MM.1S (cell line): Measurements from ENCODE around the gene AQP1.

Experiments used
- DNase-seq: peaks from one replicate; pipeline ENCODE4 v3.0.0-alpha.2; 2015
- H2AFZ ChIP-seq: fragments of 300-600 bp; sonication (generic); 2 replicates; pipeline ENCODE4 v1.6.0; 2016; ENCODE audit warnings: antibody characterized with exemption, low read length
- H3F3A ChIP-seq: fragments of 300-600 bp; sonication (generic); 2 replicates; pipeline ENCODE4 v1.6.1; 2016; ENCODE audit warnings: mild to moderate bottlenecking, antibody characterized with exemption, low read length, moderate library complexity, mixed read lengths; ENCODE audit not compliant: insufficient read depth
- H3K27ac ChIP-seq: fragments of 300-600 bp; sonication (generic); 2 replicates; pipeline ENCODE4 v1.5.1; 2016; ENCODE audit warnings: mild to moderate bottlenecking, low read length
- H3K27me3 ChIP-seq: fragments of 300-600 bp; sonication (generic); replicated peaks from 2 replicates; pipeline ENCODE4 v1.6.0; 2016; ENCODE audit warnings: low read length; ENCODE audit not compliant: insufficient read depth
- H3K36me3 ChIP-seq: fragments of 300-600 bp; sonication (generic); replicated peaks from 2 replicates; pipeline ENCODE4 v1.6.1; 2016; ENCODE audit warnings: mild to moderate bottlenecking, low read length, mixed read lengths; ENCODE audit not compliant: insufficient read depth
- H3K4me1 ChIP-seq: fragments of 300-600 bp; sonication (generic); 2 replicates; pipeline ENCODE4 v1.6.1; 2016; ENCODE audit warnings: low read length, mixed read lengths
- H3K4me2 ChIP-seq: fragments of 300-600 bp; sonication (generic); 2 replicates; pipeline ENCODE4 v1.6.0; 2016; ENCODE audit warnings: low read depth, low read length
- H3K4me3 ChIP-seq: fragments of 300-600 bp; sonication (generic); 2 replicates; pipeline ENCODE4 v1.5.1; 2016; ENCODE audit warnings: low read length, mixed read lengths
- H3K79me2 ChIP-seq: fragments of 300-600 bp; sonication (generic); 2 replicates; pipeline ENCODE4 v1.6.1; 2016; ENCODE audit warnings: mixed run types, low read length, mixed read lengths
- H3K9ac ChIP-seq: fragments of 300-600 bp; sonication (generic); 2 replicates; pipeline ENCODE4 v1.6.1; 2016; ENCODE audit warnings: low read length, mixed read lengths
- H3K9me2 ChIP-seq: fragments of 300-600 bp; sonication (generic); replicated peaks from 2 replicates; pipeline ENCODE4 v1.6.1; 2016; ENCODE audit warnings: mild to moderate bottlenecking, low read length, mixed read lengths; ENCODE audit not compliant: insufficient read depth
- H3K9me3 ChIP-seq: fragments of 300-600 bp; sonication (generic); replicated peaks from 2 replicates; pipeline ENCODE4 v1.6.1; 2016; ENCODE audit warnings: mild to moderate bottlenecking, low read length, mixed read lengths; ENCODE audit not compliant: insufficient read depth
- H4K20me1 ChIP-seq: fragments of 300-600 bp; sonication (generic); 2 replicates; pipeline ENCODE4 v1.6.1; 2016; ENCODE audit warnings: mild to moderate bottlenecking, low read length, moderate library complexity, mixed read lengths; ENCODE audit not compliant: insufficient read depth
- EZH2 ChIP-seq: fragments of 300-600 bp; sonication (generic); optimal IDR thresholded peaks from 2 replicates; pipeline ENCODE3; 2017; ENCODE audit warnings: low read depth, mild to moderate bottlenecking, antibody characterized with exemption, low read length, mixed read lengths
- EZH2phosphoT487 ChIP-seq: fragments of 300-600 bp; sonication (generic); IDR thresholded peaks from 2 replicates; pipeline ENCODE4 v1.6.1; 2018; ENCODE audit warnings: antibody characterized with exemption, low read length
- TF ChIP-seq, protein P1 (sequence below): fragments of 300-600 bp; sonication (generic); IDR thresholded peaks from 2 replicates; pipeline ENCODE4 v1.5.1; 2016; ENCODE audit warnings: antibody characterized with exemption, low read length, mixed read lengths

Gene AQP1

GRCh38 chr7:30898411-30898810, 13.2 kb upstream of the AQP1 start:
- no peaks in the 10 kb centered on the region for H3K36me3 ChIP-seq
- DNase-seq, result no peak
- no peaks in the 10 kb centered on the region for H3K9me2 ChIP-seq
- no peaks in the 10 kb centered on the region for H3K9me3 ChIP-seq
- no peaks in the 10 kb centered on the region for H3K27me3 ChIP-seq
- no peaks in the 10 kb centered on the region for H4K20me1 ChIP-seq
- no peak overlapping the region for H2AFZ ChIP-seq
- H3K9ac ChIP-seq, result no peak overlapping the region
- no peaks in the 10 kb centered on the region for H3K4me1 ChIP-seq
- no peak for TF ChIP-seq EZH2phosphoT487
- TF ChIP-seq EZH2, result no peak
- TF ChIP-seq, protein P1, sequence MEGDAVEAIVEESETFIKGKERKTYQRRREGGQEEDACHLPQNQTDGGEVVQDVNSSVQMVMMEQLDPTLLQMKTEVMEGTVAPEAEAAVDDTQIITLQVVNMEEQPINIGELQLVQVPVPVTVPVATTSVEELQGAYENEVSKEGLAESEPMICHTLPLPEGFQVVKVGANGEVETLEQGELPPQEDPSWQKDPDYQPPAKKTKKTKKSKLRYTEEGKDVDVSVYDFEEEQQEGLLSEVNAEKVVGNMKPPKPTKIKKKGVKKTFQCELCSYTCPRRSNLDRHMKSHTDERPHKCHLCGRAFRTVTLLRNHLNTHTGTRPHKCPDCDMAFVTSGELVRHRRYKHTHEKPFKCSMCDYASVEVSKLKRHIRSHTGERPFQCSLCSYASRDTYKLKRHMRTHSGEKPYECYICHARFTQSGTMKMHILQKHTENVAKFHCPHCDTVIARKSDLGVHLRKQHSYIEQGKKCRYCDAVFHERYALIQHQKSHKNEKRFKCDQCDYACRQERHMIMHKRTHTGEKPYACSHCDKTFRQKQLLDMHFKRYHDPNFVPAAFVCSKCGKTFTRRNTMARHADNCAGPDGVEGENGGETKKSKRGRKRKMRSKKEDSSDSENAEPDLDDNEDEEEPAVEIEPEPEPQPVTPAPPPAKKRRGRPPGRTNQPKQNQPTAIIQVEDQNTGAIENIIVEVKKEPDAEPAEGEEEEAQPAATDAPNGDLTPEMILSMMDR, result no peak
- no peak overlapping the region for H3K4me3 ChIP-seq
- no peaks in the 10 kb centered on the region for H3F3A ChIP-seq
- no peak overlapping the region for H3K4me2 ChIP-seq
- H3K27ac ChIP-seq, result no peak overlapping the region
- H3K79me2 ChIP-seq, result no peaks in the 10 kb centered on the region

DNA sequence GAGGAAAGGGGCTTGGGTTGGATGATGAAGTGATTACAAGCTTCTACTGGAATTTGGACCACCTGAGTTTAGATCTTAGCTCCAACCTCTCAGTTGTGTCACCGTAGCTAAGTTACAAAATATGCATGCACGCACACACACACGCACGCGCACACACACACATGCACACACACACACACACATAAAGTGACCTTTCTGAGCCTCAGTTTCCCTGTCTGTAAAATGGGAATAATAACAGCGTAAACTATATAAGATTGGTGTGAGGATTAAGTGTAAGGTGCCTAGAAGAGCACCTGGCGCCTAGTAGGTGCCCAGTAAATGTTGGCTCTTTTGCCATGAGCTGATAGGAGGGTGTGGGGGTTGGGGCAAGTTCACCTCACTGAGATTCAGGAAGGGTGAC, 12.6 kb upstream of the AQP1 start:
- Histone ChIP-seq H3K9ac (no peak overlapping the region), H3K9me2 (no peaks in the 10 kb centered on the region), H3K27me3 (no peaks in the 10 kb centered on the region), H3K36me3 (no peaks in the 10 kb centered on the region), H3K9me3 (no peaks in the 10 kb centered on the region), H2AFZ (no peak overlapping the region), H4K20me1 (no peaks in the 10 kb centered on the region), H3K27ac (no peak overlapping the region), H3K4me3 (no peak overlapping the region), H3K79me2 (no peaks in the 10 kb centered on the region), H3F3A (no peaks in the 10 kb centered on the region), H3K4me2 (no peak overlapping the region), H3K4me1 (no peaks in the 10 kb centered on the region)
- TF ChIP-seq EZH2phosphoT487 (no peak), EZH2 (no peak)
- TF ChIP-seq, protein P1, result no peak
- no peak for DNase-seq

GRCh38 chr7:30899630-30900029, 12.0 kb upstream of the AQP1 start:
- no peak for DNase-seq
- H3K36me3 ChIP-seq, result no peaks in the 10 kb centered on the region
- no peaks in the 10 kb centered on the region for H3K9me2 ChIP-seq
- no peak for TF ChIP-seq EZH2
- TF ChIP-seq, protein P1, result no peak
- no peak for TF ChIP-seq EZH2phosphoT487
- no peak overlapping the region for H3K4me2 ChIP-seq
- no peaks in the 10 kb centered on the region for H4K20me1 ChIP-seq
- no peak overlapping the region for H3K27ac ChIP-seq
- no peaks in the 10 kb centered on the region for H3K27me3 ChIP-seq
- no peaks in the 10 kb centered on the region for H3K9me3 ChIP-seq
- H3K4me1 ChIP-seq, result no peaks in the 10 kb centered on the region
- H2AFZ ChIP-seq, result no peak overlapping the region
- no peaks in the 10 kb centered on the region for H3K79me2 ChIP-seq
- H3K4me3 ChIP-seq, result no peak overlapping the region
- H3K9ac ChIP-seq, result no peak overlapping the region
- H3F3A ChIP-seq, result no peaks in the 10 kb centered on the region
